Measurements from ENCODE around the gene CCDC71. TPM values are rescaled to one million over a fixed set of nuclear protein-coding genes. Genes with fewer than 3 reads are reported as not detected.

Gene CCDC71
- total RNA-seq, 2 donors from 2014 or later = 28.8 to 28.9 TPM

GRCh38 chr3:49181351-49181750 is 15.2 kb upstream of the CCDC71 start:
- Histone ChIP-seq H3K27ac (no peak overlapping the region), H3K4me3 (no peak overlapping the region), H3K9me3 (no peaks in the 10 kb centered on the region), H3K36me3 (no peaks in the 10 kb centered on the region), H3K4me1 (ENCODE audit: control insufficient read depth in 1 of 2, low read depth in 2 of 2) (no peaks in the 10 kb centered on the region), H3K27me3 (replicated peaks; ENCODE audit: insufficient read depth) (no peaks in the 10 kb centered on the region)
- DNase-seq (ENCODE audit: low spot score) (no peak), ATAC-seq (ENCODE audit: insufficient number of reproducible peaks, low FRiP score, low read depth) (no peak)
- no peak for TF ChIP-seq CTCF (IDR thresholded peaks at IDR 0.05)

GRCh38 chr3:49180116-49180515 is 14.0 kb upstream of the CCDC71 start:
- H3K4me1 ChIP-seq (ENCODE audit: control insufficient read depth in 1 of 2, low read depth in 2 of 2) = no peaks in the 10 kb centered on the region
- ATAC-seq (ENCODE audit: insufficient number of reproducible peaks, low FRiP score, low read depth) = no peak
- H3K36me3 ChIP-seq = peaks cover 5% of the 10 kb centered on the region
- no peak overlapping the region for H3K27ac ChIP-seq
- no peak for TF ChIP-seq CTCF (IDR thresholded peaks at IDR 0.05)
- no peak overlapping the region for H3K4me3 ChIP-seq
- H3K27me3 ChIP-seq (replicated peaks; ENCODE audit: insufficient read depth) = no peaks in the 10 kb centered on the region
- no peak for DNase-seq (ENCODE audit: low spot score)
- no peaks in the 10 kb centered on the region for H3K9me3 ChIP-seq

GRCh38 chr3:49177073-49177472 is 10.9 kb upstream of the CCDC71 start:
- H3K4me3 ChIP-seq = no peak overlapping the region
- ATAC-seq (ENCODE audit: insufficient number of reproducible peaks, low FRiP score, low read depth) (no peak), DNase-seq (ENCODE audit: low spot score) (no peak)
- no peaks in the 10 kb centered on the region for H3K9me3 ChIP-seq
- no peak for TF ChIP-seq CTCF (IDR thresholded peaks at IDR 0.05)
- H3K27ac ChIP-seq = no peak overlapping the region
- H3K36me3 ChIP-seq = peaks cover 14% of the 10 kb centered on the region
- peaks cover 21 to 28% of the 10 kb centered on the region in 2 donors for H3K4me1 ChIP-seq (ENCODE audit: control insufficient read depth in 1 of 2, low read depth in 2 of 2)
- no peaks in the 10 kb centered on the region for H3K27me3 ChIP-seq (replicated peaks; ENCODE audit: insufficient read depth)

- H3K36me3 ChIP-seq = peaks cover 14% of the 10 kb centered on the region
- H3K27ac ChIP-seq = no peak overlapping the region
- no peak for ATAC-seq (ENCODE audit: insufficient number of reproducible peaks, low FRiP score, low read depth)
- no peaks in the 10 kb centered on the region for H3K9me3 ChIP-seq
- H3K27me3 ChIP-seq (replicated peaks; ENCODE audit: insufficient read depth) = no peaks in the 10 kb centered on the region
- TF ChIP-seq CTCF (IDR thresholded peaks at IDR 0.05) = no peak
- no peak for DNase-seq (ENCODE audit: low spot score)
- H3K4me3 ChIP-seq = no peak overlapping the region
- peaks cover 21 to 37% of the 10 kb centered on the region in 2 donors for H3K4me1 ChIP-seq (ENCODE audit: control insufficient read depth in 1 of 2, low read depth in 2 of 2)
Measured at GRCh38 chr3:49175530-49175929, 9.4 kb upstream of the CCDC71 start.

GRCh38 chr3:49174397-49174985 is 8.4 kb upstream of the CCDC71 start:
- DNase-seq (ENCODE audit: low spot score) (no peak), ATAC-seq (ENCODE audit: insufficient number of reproducible peaks, low FRiP score, low read depth) (no peak)
- Histone ChIP-seq H3K27ac (peak overlapping the region in 1 of 2 donors; percentile 14), H3K36me3 (peaks cover 14% of the 10 kb centered on the region), H3K4me1 (ENCODE audit: control insufficient read depth in 1 of 2, low read depth in 2 of 2) (peaks cover 21 to 42% of the 10 kb centered on the region in 2 donors), H3K4me3 (no peak overlapping the region), H3K9me3 (no peaks in the 10 kb centered on the region), H3K27me3 (replicated peaks; ENCODE audit: insufficient read depth) (no peaks in the 10 kb centered on the region)
- TF ChIP-seq CTCF (IDR thresholded peaks at IDR 0.05) = no peak
